Measurements from ENCODE around the gene STAB1. TPM values are rescaled to one million over a fixed set of nuclear protein-coding genes. Genes with fewer than 3 reads are reported as not detected.

The STAB1 gene
- total RNA-seq, 3 donors from 2014 or later: 47.7 to 149 (median 55.4) TPM

DNA sequence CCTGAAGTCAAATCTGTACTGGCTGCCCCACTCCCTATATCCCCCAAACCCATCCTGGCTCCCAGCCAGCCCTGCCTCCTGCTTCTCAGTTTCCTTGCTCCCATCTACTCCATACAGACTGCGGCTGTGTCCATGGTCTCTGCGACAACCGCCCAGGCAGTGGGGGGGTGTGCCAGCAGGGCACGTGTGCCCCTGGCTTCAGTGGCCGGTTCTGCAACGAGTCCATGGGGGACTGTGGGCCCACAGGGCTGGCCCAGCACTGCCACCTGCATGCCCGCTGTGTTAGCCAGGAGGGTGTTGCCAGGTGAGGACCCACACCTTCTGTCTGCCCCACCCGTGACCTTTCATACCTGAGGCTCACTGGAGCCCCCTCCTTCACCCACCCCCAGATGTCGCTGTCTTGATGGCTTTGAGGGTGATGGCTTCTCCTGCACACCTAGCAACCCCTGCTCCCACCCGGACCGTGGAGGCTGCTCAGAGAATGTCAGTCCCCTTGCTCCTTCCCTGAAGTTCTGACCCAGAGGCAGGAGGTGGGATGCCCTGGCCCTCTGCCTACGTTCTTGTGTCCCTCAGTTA, 14.7 kb downstream of the STAB1 start:
- H3K36me3 ChIP-seq: no peaks in the 10 kb centered on the region

DNA sequence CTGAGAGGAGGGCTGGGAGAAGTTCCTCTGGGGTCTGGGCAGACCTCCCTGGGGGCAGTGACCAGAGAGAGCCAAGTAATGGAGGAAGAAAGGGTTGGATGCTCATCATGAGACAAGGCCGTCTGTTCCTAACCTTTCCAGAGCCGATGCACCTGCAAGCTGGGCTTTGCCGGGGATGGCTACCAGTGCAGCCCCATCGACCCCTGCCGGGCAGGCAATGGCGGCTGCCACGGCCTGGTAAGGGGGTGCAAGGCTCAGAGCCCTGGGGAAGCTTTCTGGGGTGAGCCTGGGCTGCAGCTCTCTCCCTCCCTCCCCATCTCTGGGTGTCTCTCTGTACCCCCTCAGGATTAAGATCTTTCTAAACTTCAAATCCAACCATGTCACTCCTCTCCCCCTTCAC, 16.4 kb downstream of the STAB1 start:
- no peak for DNase-seq (ENCODE audit: low spot score in 2 of 2)
- H3K27me3 ChIP-seq: no peaks in the 10 kb centered on the region
- TF ChIP-seq POLR2A (IDR thresholded peaks at IDR 0.05) (no peak), POLR2AphosphoS5 (IDR thresholded peaks at IDR 0.05) (no peak)
- TF ChIP-seq, protein P1, sequence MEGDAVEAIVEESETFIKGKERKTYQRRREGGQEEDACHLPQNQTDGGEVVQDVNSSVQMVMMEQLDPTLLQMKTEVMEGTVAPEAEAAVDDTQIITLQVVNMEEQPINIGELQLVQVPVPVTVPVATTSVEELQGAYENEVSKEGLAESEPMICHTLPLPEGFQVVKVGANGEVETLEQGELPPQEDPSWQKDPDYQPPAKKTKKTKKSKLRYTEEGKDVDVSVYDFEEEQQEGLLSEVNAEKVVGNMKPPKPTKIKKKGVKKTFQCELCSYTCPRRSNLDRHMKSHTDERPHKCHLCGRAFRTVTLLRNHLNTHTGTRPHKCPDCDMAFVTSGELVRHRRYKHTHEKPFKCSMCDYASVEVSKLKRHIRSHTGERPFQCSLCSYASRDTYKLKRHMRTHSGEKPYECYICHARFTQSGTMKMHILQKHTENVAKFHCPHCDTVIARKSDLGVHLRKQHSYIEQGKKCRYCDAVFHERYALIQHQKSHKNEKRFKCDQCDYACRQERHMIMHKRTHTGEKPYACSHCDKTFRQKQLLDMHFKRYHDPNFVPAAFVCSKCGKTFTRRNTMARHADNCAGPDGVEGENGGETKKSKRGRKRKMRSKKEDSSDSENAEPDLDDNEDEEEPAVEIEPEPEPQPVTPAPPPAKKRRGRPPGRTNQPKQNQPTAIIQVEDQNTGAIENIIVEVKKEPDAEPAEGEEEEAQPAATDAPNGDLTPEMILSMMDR (IDR thresholded peaks at IDR 0.05): no peak
- intact Hi-C loops (cut with DNase I; ENCODE audit: low total_unique reads): no loop called here
- H3K9me3 ChIP-seq: no peaks in the 10 kb centered on the region
- no peaks in the 10 kb centered on the region for H3K36me3 ChIP-seq
- H3K4me1 ChIP-seq: no peaks in the 10 kb centered on the region
- no peak overlapping the region for H3K27ac ChIP-seq
- H3K4me3 ChIP-seq: no peak overlapping the region

More for the DNA sequence above, 14.7 kb downstream of the STAB1 start:
- Histone ChIP-seq H3K27ac (no peak overlapping the region), H3K9me3 (no peaks in the 10 kb centered on the region), H3K4me1 (no peaks in the 10 kb centered on the region), H3K27me3 (no peaks in the 10 kb centered on the region), H3K4me3 (no peak overlapping the region)
- no peak for DNase-seq (ENCODE audit: low spot score in 2 of 2)
- no peak for TF ChIP-seq POLR2A (IDR thresholded peaks at IDR 0.05)
- TF ChIP-seq, protein P1 (IDR thresholded peaks at IDR 0.05): no peak
- no peak for TF ChIP-seq POLR2AphosphoS5 (IDR thresholded peaks at IDR 0.05)
- intact Hi-C loops (cut with DNase I; ENCODE audit: low total_unique reads): no loop called here

DNA sequence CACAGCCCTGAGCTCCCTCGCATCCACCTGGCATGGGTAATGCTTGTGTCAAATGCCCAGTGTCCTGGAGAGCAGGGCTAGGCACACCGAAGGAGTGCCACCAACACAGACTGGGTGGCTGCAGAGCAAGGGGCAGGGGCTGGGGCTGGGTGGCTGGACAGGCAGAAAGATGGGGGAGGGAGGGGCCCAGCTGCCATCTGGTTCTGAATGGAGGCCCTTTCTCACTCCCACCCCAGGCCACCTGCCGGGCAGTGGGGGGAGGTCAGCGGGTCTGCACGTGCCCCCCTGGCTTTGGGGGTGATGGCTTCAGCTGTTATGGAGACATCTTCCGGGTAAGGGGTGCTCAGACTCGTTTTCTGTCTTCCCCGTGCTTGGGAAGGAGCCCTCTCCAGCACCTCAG, 17.0 kb downstream of the STAB1 start:
- no peaks in the 10 kb centered on the region for H3K9me3 ChIP-seq

DNA sequence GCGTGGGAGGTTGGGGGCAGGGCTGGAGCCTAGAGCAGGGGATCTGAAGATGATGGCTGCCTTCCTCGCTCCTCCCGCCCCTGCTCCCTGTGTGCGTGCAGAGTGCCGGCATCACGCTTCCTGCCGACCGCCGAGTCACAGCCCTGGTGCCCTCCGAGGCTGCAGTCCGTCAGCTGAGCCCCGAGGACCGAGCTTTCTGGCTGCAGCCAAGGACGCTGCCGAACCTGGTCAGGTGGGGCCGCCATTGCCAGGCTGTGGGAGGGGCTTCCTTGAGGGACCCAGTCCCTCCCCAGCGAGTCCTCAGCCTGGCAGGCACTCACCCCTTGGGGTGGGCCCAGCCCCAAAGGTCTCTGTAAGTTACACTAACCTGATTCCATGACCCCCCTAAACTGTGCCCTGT, 17.6 kb downstream of the STAB1 start:
- H3K36me3 ChIP-seq: no peaks in the 10 kb centered on the region
- TF ChIP-seq POLR2AphosphoS5 (IDR thresholded peaks at IDR 0.05): no peak
- no peak for TF ChIP-seq POLR2A (IDR thresholded peaks at IDR 0.05)
- TF ChIP-seq, protein P1 (IDR thresholded peaks at IDR 0.05): no peak
- DNase-seq (ENCODE audit: low spot score in 2 of 2): no peak

More for the DNA sequence above, 17.0 kb downstream of the STAB1 start:
- intact Hi-C loops (cut with DNase I; ENCODE audit: low total_unique reads): no loop called here
- no peak for DNase-seq (ENCODE audit: low spot score in 2 of 2)
- Histone ChIP-seq H3K4me1 (no peaks in the 10 kb centered on the region), H3K27me3 (no peaks in the 10 kb centered on the region), H3K27ac (no peak overlapping the region), H3K36me3 (no peaks in the 10 kb centered on the region), H3K4me3 (no peak overlapping the region)
- TF ChIP-seq, protein P1 (IDR thresholded peaks at IDR 0.05): no peak
- no peak for TF ChIP-seq POLR2A (IDR thresholded peaks at IDR 0.05)
- no peak for TF ChIP-seq POLR2AphosphoS5 (IDR thresholded peaks at IDR 0.05)

DNA sequence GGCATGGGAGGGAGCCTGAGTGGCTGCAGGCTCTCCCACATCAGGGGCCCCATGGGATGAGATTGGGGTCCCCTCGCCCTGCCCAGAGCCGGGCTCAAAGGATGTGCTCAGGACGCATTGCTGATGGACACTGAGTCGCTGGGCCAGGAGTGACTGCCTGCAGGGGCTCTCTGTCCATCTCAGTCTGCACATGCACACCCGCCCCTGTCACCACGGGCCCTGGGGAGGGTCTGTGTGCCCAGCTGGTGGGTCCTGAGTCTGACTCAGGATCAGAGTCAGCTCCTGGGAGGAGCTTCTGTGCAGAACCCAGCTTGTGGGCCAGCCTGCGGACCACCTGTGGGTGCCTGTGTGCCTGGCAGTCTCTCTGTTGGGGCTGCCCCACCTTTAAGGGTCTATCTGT, 18.1 kb downstream of the STAB1 start:
- Histone ChIP-seq H3K27ac (no peak overlapping the region), H3K27me3 (no peaks in the 10 kb centered on the region), H3K4me1 (no peaks in the 10 kb centered on the region), H3K36me3 (no peaks in the 10 kb centered on the region), H3K9me3 (no peaks in the 10 kb centered on the region), H3K4me3 (no peak overlapping the region)
- TF ChIP-seq POLR2AphosphoS5 (IDR thresholded peaks at IDR 0.05) (no peak), POLR2A (IDR thresholded peaks at IDR 0.05) (no peak)
- TF ChIP-seq, protein P1 (IDR thresholded peaks at IDR 0.05): no peak
- intact Hi-C loops (cut with DNase I; ENCODE audit: low total_unique reads): no loop called here
- no peak for DNase-seq (ENCODE audit: low spot score in 2 of 2)

More for the DNA sequence above, 17.6 kb downstream of the STAB1 start:
- H3K4me3 ChIP-seq: no peak overlapping the region
- no peaks in the 10 kb centered on the region for H3K4me1 ChIP-seq
- no peak overlapping the region for H3K27ac ChIP-seq
- H3K27me3 ChIP-seq: no peaks in the 10 kb centered on the region
- intact Hi-C loops (cut with DNase I; ENCODE audit: low total_unique reads): no loop called here
- H3K9me3 ChIP-seq: no peaks in the 10 kb centered on the region

Data from breast epithelium (tissue), 4 donors.